Neural progenitor cell (in vitro differentiated cells): ENCODE results near the gene KLHL11.

Source experiments
- EZH2 ChIP-seq: fragments of 200-600 bp; sonication (generic); IDR thresholded peaks from 2 replicates; pipeline ENCODE4 v1.6.1; 2017; ENCODE audit warnings: antibody characterized with exemption, mild to moderate bottlenecking, moderate library complexity
- EZH2phosphoT487 ChIP-seq: fragments of 200-600 bp; sonication (generic); IDR thresholded peaks from 2 replicates; pipeline ENCODE4 v1.6.1; 2017; ENCODE audit warnings: antibody characterized with exemption
- TF ChIP-seq, protein P1 (sequence below): fragments of 200-600 bp; sonication (generic); IDR thresholded peaks from 2 replicates; pipeline ENCODE4 v1.5.1; 2017; ENCODE audit warnings: antibody characterized with exemption, mild to moderate bottlenecking

GRCh38 chr17:41818024-41818423, 47.2 kb downstream of the KLHL11 start:
- TF ChIP-seq, protein P1, sequence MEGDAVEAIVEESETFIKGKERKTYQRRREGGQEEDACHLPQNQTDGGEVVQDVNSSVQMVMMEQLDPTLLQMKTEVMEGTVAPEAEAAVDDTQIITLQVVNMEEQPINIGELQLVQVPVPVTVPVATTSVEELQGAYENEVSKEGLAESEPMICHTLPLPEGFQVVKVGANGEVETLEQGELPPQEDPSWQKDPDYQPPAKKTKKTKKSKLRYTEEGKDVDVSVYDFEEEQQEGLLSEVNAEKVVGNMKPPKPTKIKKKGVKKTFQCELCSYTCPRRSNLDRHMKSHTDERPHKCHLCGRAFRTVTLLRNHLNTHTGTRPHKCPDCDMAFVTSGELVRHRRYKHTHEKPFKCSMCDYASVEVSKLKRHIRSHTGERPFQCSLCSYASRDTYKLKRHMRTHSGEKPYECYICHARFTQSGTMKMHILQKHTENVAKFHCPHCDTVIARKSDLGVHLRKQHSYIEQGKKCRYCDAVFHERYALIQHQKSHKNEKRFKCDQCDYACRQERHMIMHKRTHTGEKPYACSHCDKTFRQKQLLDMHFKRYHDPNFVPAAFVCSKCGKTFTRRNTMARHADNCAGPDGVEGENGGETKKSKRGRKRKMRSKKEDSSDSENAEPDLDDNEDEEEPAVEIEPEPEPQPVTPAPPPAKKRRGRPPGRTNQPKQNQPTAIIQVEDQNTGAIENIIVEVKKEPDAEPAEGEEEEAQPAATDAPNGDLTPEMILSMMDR, result no peak
- TF ChIP-seq EZH2phosphoT487 (no peak), EZH2 (no peak)
